ENCODE data around the gene P2RY2. TPM values are rescaled to one million over a fixed set of nuclear protein-coding genes. Genes with fewer than 3 reads are reported as not detected.
A peak's percentile ranks its signal among the peaks of the same experiment; 100 is the strongest.

Gene P2RY2
- total RNA-seq, 2 donors from 2014 or later, result 3.5 to 5.7 TPM

DNA sequence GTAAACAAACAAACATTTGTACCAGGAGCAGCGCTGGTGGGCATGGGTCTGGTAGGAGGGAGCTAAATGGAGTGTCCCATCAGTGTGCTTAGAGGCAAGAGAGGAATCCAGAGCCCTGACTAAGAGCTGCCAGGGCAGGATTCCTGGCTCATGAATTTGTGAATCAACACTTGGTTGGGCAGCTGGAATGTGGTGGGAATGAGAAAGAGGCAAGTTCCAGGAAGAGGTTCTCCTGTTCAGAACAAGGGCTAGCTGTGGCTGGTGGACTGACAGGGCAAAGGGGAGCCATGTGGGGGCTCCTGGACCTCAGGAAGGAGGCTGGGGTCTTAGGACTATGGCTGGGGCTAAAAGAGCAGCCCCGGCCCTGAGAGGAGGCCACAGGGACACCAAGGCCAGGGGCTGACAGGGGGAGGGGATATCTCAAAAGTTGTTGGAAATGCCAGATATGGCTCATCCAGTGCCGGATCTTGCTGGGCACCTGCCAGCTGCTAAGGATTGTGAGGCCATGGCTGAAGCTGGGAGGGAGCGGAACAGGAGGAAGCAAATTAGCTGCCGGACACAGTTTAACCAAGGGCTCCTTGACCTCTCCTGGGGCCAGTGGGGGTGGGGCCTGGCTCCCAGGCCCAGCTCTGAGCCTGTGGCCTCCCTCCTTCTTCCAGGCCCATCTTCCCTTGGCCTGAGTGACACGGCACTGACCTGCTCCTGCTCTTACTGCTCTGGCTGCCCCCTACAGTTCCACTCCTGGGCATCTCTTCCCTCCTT is 39.4 kb downstream of the P2RY2 start:
- Histone ChIP-seq H3K9me3 (no peaks in the 10 kb centered on the region), H3K36me3 (no peaks in the 10 kb centered on the region), H3K27me3 (replicated peaks; ENCODE audit: insufficient read depth) (no peaks in the 10 kb centered on the region), H3K4me3 (no peak overlapping the region), H3K4me1 (ENCODE audit: control insufficient read depth in 1 of 2, low read depth in 2 of 2) (peaks cover 9 to 26% of the 10 kb centered on the region in 2 donors), H3K27ac (peak overlapping the region; percentile 95 to 96)
- DNase-seq (ENCODE audit: low spot score) (peak; percentile 61), ATAC-seq (ENCODE audit: insufficient number of reproducible peaks, low FRiP score, low read depth) (peak; percentile 94)
- TF ChIP-seq, protein P1, sequence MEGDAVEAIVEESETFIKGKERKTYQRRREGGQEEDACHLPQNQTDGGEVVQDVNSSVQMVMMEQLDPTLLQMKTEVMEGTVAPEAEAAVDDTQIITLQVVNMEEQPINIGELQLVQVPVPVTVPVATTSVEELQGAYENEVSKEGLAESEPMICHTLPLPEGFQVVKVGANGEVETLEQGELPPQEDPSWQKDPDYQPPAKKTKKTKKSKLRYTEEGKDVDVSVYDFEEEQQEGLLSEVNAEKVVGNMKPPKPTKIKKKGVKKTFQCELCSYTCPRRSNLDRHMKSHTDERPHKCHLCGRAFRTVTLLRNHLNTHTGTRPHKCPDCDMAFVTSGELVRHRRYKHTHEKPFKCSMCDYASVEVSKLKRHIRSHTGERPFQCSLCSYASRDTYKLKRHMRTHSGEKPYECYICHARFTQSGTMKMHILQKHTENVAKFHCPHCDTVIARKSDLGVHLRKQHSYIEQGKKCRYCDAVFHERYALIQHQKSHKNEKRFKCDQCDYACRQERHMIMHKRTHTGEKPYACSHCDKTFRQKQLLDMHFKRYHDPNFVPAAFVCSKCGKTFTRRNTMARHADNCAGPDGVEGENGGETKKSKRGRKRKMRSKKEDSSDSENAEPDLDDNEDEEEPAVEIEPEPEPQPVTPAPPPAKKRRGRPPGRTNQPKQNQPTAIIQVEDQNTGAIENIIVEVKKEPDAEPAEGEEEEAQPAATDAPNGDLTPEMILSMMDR (IDR thresholded peaks at IDR 0.05), result no peak

GRCh38 chr11:73258104-73259035 is 40.3 kb downstream of the P2RY2 start:
- Histone ChIP-seq H3K36me3 (no peaks in the 10 kb centered on the region), H3K4me1 (ENCODE audit: control insufficient read depth in 1 of 2, low read depth in 2 of 2) (peaks cover 9 to 26% of the 10 kb centered on the region in 2 donors), H3K9me3 (no peaks in the 10 kb centered on the region), H3K4me3 (no peak overlapping the region), H3K27ac (peak overlapping the region; percentile 95 to 96), H3K27me3 (replicated peaks; ENCODE audit: insufficient read depth) (no peaks in the 10 kb centered on the region)
- DNase-seq (ENCODE audit: low spot score) (no peak), ATAC-seq (ENCODE audit: insufficient number of reproducible peaks, low FRiP score, low read depth) (no peak)
- TF ChIP-seq, protein P1 (IDR thresholded peaks at IDR 0.05), result no peak

DNA sequence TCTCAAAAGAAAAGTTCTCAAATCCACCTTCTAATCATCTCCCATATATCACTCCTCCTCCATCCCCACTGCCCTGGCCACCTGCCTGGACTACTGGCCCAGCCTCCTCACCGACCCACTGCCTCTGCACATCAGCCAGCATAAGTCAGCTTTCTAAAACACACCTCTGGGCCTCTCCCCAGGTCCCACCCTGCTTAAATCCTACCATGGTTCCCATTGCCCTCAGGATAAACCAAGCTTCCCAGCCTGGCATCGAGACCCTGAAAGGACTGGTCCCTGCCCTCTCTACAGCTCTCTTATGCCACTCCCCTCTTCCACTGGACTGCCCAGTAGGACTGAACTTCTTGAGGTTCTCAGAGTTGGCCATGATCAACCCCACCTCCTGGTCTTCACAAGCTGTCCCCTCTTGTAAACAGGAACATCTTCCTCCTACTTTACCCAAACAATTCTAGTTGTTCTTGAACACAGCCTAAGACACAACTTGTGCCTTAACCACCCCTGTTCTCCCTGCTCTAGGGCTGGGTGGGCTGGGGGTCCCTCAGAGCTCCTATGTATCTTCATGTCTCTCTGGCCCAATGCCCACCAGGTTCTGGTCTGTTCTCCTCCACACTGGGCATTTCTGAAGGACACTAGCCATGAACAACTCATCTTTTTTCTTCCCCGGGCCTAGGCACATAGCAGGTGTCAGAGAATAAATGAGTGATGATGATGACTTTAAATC is 41.5 kb downstream of the P2RY2 start:
- Histone ChIP-seq H3K36me3 (no peaks in the 10 kb centered on the region), H3K4me1 (ENCODE audit: control insufficient read depth in 1 of 2, low read depth in 2 of 2) (peaks cover 9 to 32% of the 10 kb centered on the region in 2 donors), H3K27ac (peak overlapping the region in 1 of 2 donors; percentile 24), H3K27me3 (replicated peaks; ENCODE audit: insufficient read depth) (no peaks in the 10 kb centered on the region), H3K4me3 (no peak overlapping the region), H3K9me3 (no peaks in the 10 kb centered on the region)
- TF ChIP-seq, protein P1 (IDR thresholded peaks at IDR 0.05), result no peak
- no peak for DNase-seq (ENCODE audit: low spot score)
- ATAC-seq (ENCODE audit: insufficient number of reproducible peaks, low FRiP score, low read depth), result no peak

GRCh38 chr11:73260127-73260457 is 42.0 kb downstream of the P2RY2 start:
- no peak for DNase-seq (ENCODE audit: low spot score)
- ATAC-seq (ENCODE audit: insufficient number of reproducible peaks, low FRiP score, low read depth), result no peak
- H3K27ac ChIP-seq, result no peak overlapping the region

More at GRCh38 chr11:73260127-73260457, 42.0 kb downstream of the P2RY2 start:
- H3K36me3 ChIP-seq, result no peaks in the 10 kb centered on the region
- no peak overlapping the region for H3K4me3 ChIP-seq
- TF ChIP-seq, protein P1 (IDR thresholded peaks at IDR 0.05), result no peak
- H3K9me3 ChIP-seq, result no peaks in the 10 kb centered on the region
- H3K27me3 ChIP-seq (replicated peaks; ENCODE audit: insufficient read depth), result no peaks in the 10 kb centered on the region
- peaks cover 9 to 37% of the 10 kb centered on the region in 2 donors for H3K4me1 ChIP-seq (ENCODE audit: control insufficient read depth in 1 of 2, low read depth in 2 of 2)
